ENCODE measurements around the gene FSIP2. TPM values are rescaled to one million over a fixed set of nuclear protein-coding genes. Genes with fewer than 3 reads are reported as not detected.

The FSIP2 gene
- total RNA-seq, 3 donors from 2014 or later (not counting 1 experiment from before 2014, with no cell fraction given), result 0.79 to 1.5 (median 0.95) TPM

DNA sequence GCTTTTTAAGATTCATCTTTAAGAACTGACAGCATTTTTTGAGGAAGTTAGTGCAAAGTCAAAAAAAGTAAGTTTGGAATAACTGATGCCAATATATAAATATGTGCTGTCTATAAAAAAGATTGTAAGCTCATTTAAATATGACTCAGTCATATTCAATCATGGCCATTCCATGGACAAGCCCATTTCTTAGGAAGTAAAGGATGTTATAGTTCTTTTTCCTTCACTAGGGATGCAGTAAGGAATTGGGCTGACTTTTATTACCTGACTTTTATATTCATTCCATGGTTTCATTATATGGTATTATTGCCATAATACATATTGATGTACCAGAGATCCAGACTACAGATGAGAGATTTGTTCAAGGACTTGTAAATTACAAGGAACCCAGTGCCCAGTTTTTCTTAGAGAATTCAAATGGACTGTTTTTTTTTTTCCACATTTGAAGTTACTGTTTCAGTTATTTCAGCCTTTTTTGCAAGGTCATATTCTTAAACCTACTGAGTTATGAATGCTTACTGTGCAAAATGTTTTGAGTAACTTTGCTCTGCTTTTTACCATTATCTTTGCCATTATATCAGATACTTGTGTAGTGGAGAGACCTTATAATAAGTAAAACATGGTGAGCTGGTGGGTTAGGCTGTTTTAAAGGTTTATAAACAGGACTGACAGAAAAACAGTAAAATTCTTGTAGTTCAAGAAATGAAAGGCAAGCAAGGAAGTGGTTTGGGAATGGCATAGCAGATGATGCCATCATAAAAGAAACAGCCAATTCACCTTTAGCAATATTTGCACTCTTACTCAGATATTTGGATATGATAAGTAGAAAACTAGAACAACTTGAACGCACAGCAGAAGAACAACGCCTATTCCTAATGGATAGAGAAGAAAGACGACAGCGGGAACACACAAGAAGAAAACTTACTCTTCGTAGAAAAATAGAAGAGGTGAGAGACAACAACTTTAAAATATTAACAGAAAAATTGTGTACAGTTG, 7.6 kb downstream of the FSIP2 start:
- no peaks in the 10 kb centered on the region for H3K27me3 ChIP-seq (ENCODE audit: control insufficient read depth, insufficient read depth, low read length)
- H3K36me3 ChIP-seq (ENCODE audit: control insufficient read depth, insufficient read depth, low read length), result no peaks in the 10 kb centered on the region
- Mint-ChIP-seq H3K4me3 (no peak overlapping the region), H3K27me3 (ENCODE audit: low read depth in 2 of 2) (no peaks in the 10 kb centered on the region), H3K36me3 (no peaks in the 10 kb centered on the region), H3K9me3 (peaks cover 10 to 15% of the 10 kb centered on the region in 2 donors), H3K27ac (no peak overlapping the region), H3K4me1 (no peaks in the 10 kb centered on the region)
- no peaks in the 10 kb centered on the region for H3K4me1 ChIP-seq (ENCODE audit: control insufficient read depth, insufficient read depth, low read length)
- 100% methylated on average over 3 of the region's 5 CpGs for WGBS (ENCODE audit: insufficient coverage)
- TF ChIP-seq CTCF (IDR thresholded peaks at IDR 0.05), result no peak
- DNase-seq (no peak), ATAC-seq (no peak)
- intact Hi-C loops (cut with micrococcal nuclease), result no loop called here
- no peaks in the 10 kb centered on the region for H3K9me3 ChIP-seq (ENCODE audit: control insufficient read depth, insufficient read depth, low read length)
- no peak overlapping the region for H3K4me3 ChIP-seq (ENCODE audit: low read length)
- no peak overlapping the region for H3K27ac ChIP-seq (ENCODE audit: low read length)

DNA sequence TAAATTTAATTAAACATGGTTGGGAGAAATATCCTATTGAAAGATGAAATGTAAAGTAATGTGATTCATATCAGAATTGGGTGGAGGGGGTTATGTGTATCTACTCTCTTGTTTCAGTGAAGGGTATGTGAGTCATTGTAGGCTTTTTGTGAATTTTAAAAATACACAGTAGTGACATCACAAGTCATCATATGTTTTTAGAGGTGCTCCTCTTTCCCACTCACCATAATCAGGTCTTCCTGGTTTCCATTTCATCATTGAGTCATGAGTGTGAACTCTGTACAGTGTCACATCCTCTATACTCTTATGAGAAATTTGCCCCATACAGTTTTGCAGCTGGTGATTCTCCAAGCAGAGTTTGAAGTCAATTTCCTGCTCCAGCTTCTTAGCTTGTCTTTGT, 18.8 kb downstream of the FSIP2 start:
- Mint-ChIP-seq H3K4me1 (no peaks in the 10 kb centered on the region), H3K36me3 (peaks cover 6% of the 10 kb centered on the region)

GRCh38 chr2:185771396-185771795, 32.8 kb downstream of the FSIP2 start:
- Mint-ChIP-seq H3K9me3 (peaks cover 10 to 31% of the 10 kb centered on the region in 2 donors), H3K27ac (no peak overlapping the region), H3K4me1 (no peaks in the 10 kb centered on the region), H3K36me3 (peaks cover 28% of the 10 kb centered on the region), H3K4me3 (no peak overlapping the region), H3K27me3 (ENCODE audit: low read depth in 2 of 2) (no peaks in the 10 kb centered on the region)
- no peak for TF ChIP-seq CTCF (IDR thresholded peaks at IDR 0.05)
- no peak for ATAC-seq
- intact Hi-C loops (cut with micrococcal nuclease), result no loop called here
- no peaks in the 10 kb centered on the region for H3K27me3 ChIP-seq (ENCODE audit: control insufficient read depth, insufficient read depth, low read length)
- H3K9me3 ChIP-seq (ENCODE audit: control insufficient read depth, insufficient read depth, low read length), result peaks cover 16% of the 10 kb centered on the region
- H3K4me3 ChIP-seq (ENCODE audit: low read length), result no peak overlapping the region
- H3K4me1 ChIP-seq (ENCODE audit: control insufficient read depth, insufficient read depth, low read length), result no peaks in the 10 kb centered on the region
- H3K36me3 ChIP-seq (ENCODE audit: control insufficient read depth, insufficient read depth, low read length), result no peaks in the 10 kb centered on the region
- DNase-seq, result no peak
- H3K27ac ChIP-seq (ENCODE audit: low read length), result no peak overlapping the region

More for the DNA sequence above, 18.8 kb downstream of the FSIP2 start:
- intact Hi-C loops (cut with micrococcal nuclease), result no loop called here
- TF ChIP-seq CTCF (IDR thresholded peaks at IDR 0.05), result no peak
- no peak overlapping the region for H3K27ac Mint-ChIP-seq
- DNase-seq (no peak), ATAC-seq (no peak)
- no peak overlapping the region for H3K4me3 ChIP-seq (ENCODE audit: low read length)
- H3K9me3 Mint-ChIP-seq, result peaks cover 18 to 21% of the 10 kb centered on the region in 2 donors
- H3K27me3 Mint-ChIP-seq (ENCODE audit: low read depth in 2 of 2), result no peaks in the 10 kb centered on the region
- no peaks in the 10 kb centered on the region for H3K9me3 ChIP-seq (ENCODE audit: control insufficient read depth, insufficient read depth, low read length)
- H3K27me3 ChIP-seq (ENCODE audit: control insufficient read depth, insufficient read depth, low read length), result no peaks in the 10 kb centered on the region
- no peak overlapping the region for H3K27ac ChIP-seq (ENCODE audit: low read length)
- H3K4me3 Mint-ChIP-seq, result no peak overlapping the region
- H3K36me3 ChIP-seq (ENCODE audit: control insufficient read depth, insufficient read depth, low read length), result no peaks in the 10 kb centered on the region
- H3K4me1 ChIP-seq (ENCODE audit: control insufficient read depth, insufficient read depth, low read length), result no peaks in the 10 kb centered on the region

Measured in natural killer cell (primary cell).